Measurements from ENCODE around the gene PEPD.

DNA sequence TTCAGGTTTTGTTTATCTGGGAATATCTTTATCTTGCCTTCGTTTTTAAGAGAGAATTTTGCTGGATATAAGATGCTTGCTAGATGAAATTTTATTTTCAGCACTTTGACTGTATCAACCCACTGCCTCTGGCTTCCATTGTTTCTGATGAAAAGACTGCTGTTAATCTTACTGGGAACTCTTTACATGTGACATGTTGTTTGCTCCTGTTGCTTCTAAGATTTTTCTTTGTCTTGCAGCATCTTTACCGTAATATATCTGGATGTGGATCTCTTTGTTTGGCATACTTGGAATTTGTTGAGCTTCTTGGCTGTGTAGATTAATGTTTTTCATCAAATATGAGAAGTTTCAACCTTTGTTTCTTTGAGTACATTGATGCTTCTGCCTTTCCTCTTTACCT is 166.1 kb downstream of the PEPD start:
- TF ChIP-seq, protein P1, sequence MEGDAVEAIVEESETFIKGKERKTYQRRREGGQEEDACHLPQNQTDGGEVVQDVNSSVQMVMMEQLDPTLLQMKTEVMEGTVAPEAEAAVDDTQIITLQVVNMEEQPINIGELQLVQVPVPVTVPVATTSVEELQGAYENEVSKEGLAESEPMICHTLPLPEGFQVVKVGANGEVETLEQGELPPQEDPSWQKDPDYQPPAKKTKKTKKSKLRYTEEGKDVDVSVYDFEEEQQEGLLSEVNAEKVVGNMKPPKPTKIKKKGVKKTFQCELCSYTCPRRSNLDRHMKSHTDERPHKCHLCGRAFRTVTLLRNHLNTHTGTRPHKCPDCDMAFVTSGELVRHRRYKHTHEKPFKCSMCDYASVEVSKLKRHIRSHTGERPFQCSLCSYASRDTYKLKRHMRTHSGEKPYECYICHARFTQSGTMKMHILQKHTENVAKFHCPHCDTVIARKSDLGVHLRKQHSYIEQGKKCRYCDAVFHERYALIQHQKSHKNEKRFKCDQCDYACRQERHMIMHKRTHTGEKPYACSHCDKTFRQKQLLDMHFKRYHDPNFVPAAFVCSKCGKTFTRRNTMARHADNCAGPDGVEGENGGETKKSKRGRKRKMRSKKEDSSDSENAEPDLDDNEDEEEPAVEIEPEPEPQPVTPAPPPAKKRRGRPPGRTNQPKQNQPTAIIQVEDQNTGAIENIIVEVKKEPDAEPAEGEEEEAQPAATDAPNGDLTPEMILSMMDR (IDR thresholded peaks at IDR 0.05), result no peak
- no peak for TF ChIP-seq POLR2A (IDR thresholded peaks at IDR 0.05)

All from Peyer's patch (tissue), 4 donors.